Measurements from ENCODE around the gene RAG1. TPM values are rescaled to one million over a fixed set of nuclear protein-coding genes. Genes with fewer than 3 reads are reported as not detected.
A peak's percentile ranks its signal among the peaks of the same experiment; 100 is the strongest.

RAG1 gene
- polyA plus RNA-seq, 4 donors = 0.60 to 4.9 (median 2.5) TPM

DNA sequence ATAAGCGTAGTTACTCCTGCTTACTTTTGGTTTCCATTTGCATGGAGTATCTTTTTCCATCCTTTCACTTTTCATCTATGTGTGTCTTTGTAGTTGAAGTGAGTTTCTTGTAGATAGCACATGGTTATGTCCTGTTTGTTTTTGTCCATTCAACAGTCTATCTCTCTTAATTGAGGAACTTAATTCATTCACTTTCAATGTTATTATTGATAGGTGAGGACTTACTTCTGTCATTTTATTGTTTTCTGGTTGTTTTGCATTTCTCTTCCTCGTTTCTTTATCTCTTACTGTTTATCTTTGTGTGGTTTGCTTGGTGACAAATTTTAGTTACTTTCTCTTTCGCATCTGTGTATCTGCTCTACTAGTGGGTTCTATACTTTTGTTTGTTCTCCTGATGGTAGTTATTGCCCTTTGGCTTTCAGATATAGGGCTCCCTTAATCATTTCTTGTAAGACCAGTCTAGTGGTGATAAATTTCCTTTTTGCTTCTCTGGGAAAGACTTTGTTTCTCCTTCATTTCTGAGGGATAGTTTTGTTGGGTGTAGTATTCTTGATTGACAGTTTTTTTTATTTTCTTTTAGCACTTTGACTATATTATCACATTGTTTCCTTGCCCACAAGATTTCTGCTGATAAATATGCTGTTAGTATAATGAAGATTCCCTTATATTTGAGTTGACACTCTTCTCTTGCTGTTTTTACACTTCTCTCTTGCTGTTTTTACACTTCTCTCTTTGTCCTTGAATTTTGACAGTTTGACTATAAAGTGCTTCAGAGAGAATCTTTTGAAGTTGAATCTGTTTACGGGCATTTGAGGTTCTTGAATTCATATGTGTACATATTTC lies 9.0 kb upstream of the RAG1 start:
- FAIRE-seq (no peak), DNase-seq (peak in 1 of 2 donors; percentile 70)
- Histone ChIP-seq H3K9me3 (ENCODE audit: control insufficient read depth in 2 of 2, insufficient read depth in 1 of 2, low read depth in 1 of 2, low read length in 1 of 2) (peaks cover 0 to 7% of the 10 kb centered on the region in 2 donors), H3K36me3 (ENCODE audit: control insufficient read depth in 3 of 3, insufficient read depth in 2 of 3, low read depth in 1 of 3, low read length in 3 of 3) (no peaks in the 10 kb centered on the region), H3K4me3 (ENCODE audit: low read depth in 1 of 3, low read length in 3 of 3) (no peak overlapping the region), H3K27me3 (ENCODE audit: control insufficient read depth in 3 of 3, insufficient read depth in 3 of 3, low read length in 3 of 3) (no peaks in the 10 kb centered on the region), H3K4me1 (ENCODE audit: control insufficient read depth in 3 of 3, insufficient read depth in 2 of 3, low read depth in 1 of 3, low read length in 2 of 3) (no peaks in the 10 kb centered on the region), H3K27ac (ENCODE audit: low read depth in 1 of 3, low read length in 2 of 3) (peak overlapping the region in 1 of 3 donors; percentile 32)
- WGBS, 3 donors = 22 to 47% (median 23%) methylated on average over 4 of the region's 4 CpGs

DNA sequence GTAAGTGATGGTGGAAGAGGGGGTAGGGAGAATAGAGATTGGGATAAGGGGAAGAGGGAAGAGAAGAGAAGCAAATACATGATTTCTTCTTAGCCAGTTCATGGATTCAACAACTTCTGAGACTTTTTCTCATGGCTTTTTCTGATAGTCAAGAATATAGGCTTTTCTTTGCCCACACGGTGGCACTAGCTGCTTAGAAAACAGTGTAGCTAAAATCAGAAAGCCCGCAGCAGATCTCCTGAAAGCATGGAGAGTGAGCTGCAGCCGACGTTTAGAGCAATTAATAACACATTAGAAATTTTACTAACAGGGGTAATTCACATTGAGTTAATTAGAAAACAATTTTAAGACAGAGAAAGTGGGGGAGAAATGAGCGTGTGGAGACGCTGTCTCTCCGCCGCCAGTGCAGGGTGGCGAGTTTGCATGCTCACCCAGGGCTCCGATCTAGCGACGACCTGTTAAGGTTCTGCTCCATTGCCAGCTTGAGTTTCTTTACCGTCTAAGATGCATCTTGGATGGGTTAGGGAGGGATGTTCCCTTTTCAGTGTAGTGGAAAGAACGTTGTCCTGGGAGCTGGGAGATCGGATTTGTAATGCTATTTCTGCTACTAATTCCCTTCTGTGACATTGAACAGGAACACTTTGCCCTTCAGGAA lies 3.3 kb upstream of the RAG1 start:
- Histone ChIP-seq H3K4me1 (ENCODE audit: control insufficient read depth in 3 of 3, insufficient read depth in 2 of 3, low read depth in 1 of 3, low read length in 2 of 3) (no peaks in the 10 kb centered on the region), H3K9me3 (ENCODE audit: control insufficient read depth in 2 of 2, insufficient read depth in 1 of 2, low read depth in 1 of 2, low read length in 1 of 2) (peaks cover 0 to 7% of the 10 kb centered on the region in 2 donors), H3K27me3 (ENCODE audit: control insufficient read depth in 3 of 3, insufficient read depth in 3 of 3, low read length in 3 of 3) (no peaks in the 10 kb centered on the region), H3K4me3 (ENCODE audit: low read depth in 1 of 3, low read length in 3 of 3) (peak overlapping the region in 1 of 3 donors; percentile 23), H3K36me3 (ENCODE audit: control insufficient read depth in 3 of 3, insufficient read depth in 2 of 3, low read depth in 1 of 3, low read length in 3 of 3) (no peaks in the 10 kb centered on the region), H3K27ac (ENCODE audit: low read depth in 1 of 3, low read length in 2 of 3) (no peak overlapping the region)
- peak; percentile 69 to 71 for DNase-seq
- FAIRE-seq = no peak
- WGBS, 3 donors = 2 to 7% (median 6%) methylated on average over 15 of the region's 15 CpGs

DNA sequence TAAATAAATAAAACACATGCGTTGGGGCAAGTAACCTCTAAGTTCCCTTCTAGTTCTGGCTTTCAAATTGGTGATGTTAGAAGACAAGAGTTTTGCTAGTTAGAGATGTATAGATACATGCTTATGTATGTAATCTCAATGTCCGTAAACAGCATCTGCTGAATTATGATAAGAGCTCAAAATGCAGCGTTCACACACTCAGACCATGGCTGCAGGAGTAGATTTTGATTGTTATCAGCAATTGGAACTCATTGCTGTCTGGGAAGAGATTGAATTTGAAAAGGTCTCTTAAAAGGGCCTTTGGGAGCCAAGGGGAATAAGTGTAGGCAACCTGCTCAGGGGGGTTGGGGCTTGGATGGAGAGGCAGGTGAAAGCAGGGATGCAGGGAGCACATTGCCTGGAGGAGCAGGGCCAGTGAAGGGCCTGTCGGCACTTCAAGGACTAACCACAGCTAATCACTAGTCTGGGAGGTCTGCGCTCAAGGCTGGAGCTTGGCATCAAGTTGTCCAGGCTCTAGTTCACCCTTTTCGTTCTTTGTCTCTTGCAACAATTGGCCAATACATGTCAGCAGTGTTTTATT lies 2.7 kb upstream of the RAG1 start:
- peak overlapping the region in 1 of 3 donors; percentile 23 for H3K4me3 ChIP-seq (ENCODE audit: low read depth in 1 of 3, low read length in 3 of 3)

DNA sequence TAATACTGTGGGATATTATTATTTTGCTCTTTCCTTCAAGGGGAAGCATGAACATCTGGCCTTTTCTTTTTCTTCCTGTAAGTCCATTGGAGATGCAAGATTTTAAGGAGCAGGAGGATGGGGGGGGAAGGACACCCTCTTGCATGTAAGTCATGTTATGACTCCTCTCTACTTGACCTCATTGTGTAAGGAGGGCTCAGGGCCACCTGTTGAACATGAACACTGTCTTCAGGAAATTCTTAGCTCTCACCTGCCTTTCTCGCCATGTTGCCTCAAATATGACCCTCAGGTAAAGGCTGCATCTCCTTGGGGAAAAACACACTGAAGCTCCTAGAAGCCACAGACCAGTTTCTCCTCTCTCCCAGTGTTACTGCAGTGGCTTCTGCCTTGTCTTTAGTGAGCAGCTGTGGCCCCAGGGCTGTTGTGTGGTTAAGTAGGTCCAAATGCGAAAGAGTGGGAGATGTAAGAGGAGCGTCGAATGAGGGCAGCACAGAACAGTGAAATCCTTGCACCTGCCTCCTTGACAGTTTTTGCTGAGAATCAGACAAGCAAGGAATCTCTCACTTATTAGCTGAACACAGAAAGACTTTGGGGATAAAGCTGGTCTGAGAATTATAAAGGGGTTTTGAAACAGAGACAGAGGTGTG lies 1.3 kb upstream of the RAG1 start:
- H3K4me1 ChIP-seq (ENCODE audit: control insufficient read depth in 3 of 3, insufficient read depth in 2 of 3, low read depth in 1 of 3, low read length in 2 of 3) = no peaks in the 10 kb centered on the region
- H3K4me3 ChIP-seq (ENCODE audit: low read depth in 1 of 3, low read length in 3 of 3) = no peak overlapping the region
- no peak for DNase-seq
- H3K27ac ChIP-seq (ENCODE audit: low read depth in 1 of 3, low read length in 2 of 3) = no peak overlapping the region
- H3K9me3 ChIP-seq (ENCODE audit: control insufficient read depth in 2 of 2, insufficient read depth in 1 of 2, low read depth in 1 of 2, low read length in 1 of 2) = no peaks in the 10 kb centered on the region
- WGBS, 3 donors = 85 to 91% (median 90%) methylated on average over 4 of the region's 4 CpGs
- no peaks in the 10 kb centered on the region for H3K27me3 ChIP-seq (ENCODE audit: control insufficient read depth in 3 of 3, insufficient read depth in 3 of 3, low read length in 3 of 3)
- no peak for FAIRE-seq
- no peaks in the 10 kb centered on the region for H3K36me3 ChIP-seq (ENCODE audit: control insufficient read depth in 3 of 3, insufficient read depth in 2 of 3, low read depth in 1 of 3, low read length in 3 of 3)

More for the DNA sequence above, 2.7 kb upstream of the RAG1 start:
- FAIRE-seq (no peak), DNase-seq (no peak)
- peaks cover 0 to 3% of the 10 kb centered on the region in 2 donors for H3K9me3 ChIP-seq (ENCODE audit: control insufficient read depth in 2 of 2, insufficient read depth in 1 of 2, low read depth in 1 of 2, low read length in 1 of 2)
- 55 to 66% (median 61%) methylated on average over 6 of the region's 6 CpGs for WGBS, 3 donors
- no peaks in the 10 kb centered on the region for H3K4me1 ChIP-seq (ENCODE audit: control insufficient read depth in 3 of 3, insufficient read depth in 2 of 3, low read depth in 1 of 3, low read length in 2 of 3)
- H3K27ac ChIP-seq (ENCODE audit: low read depth in 1 of 3, low read length in 2 of 3) = no peak overlapping the region
- no peaks in the 10 kb centered on the region for H3K27me3 ChIP-seq (ENCODE audit: control insufficient read depth in 3 of 3, insufficient read depth in 3 of 3, low read length in 3 of 3)
- H3K36me3 ChIP-seq (ENCODE audit: control insufficient read depth in 3 of 3, insufficient read depth in 2 of 3, low read depth in 1 of 3, low read length in 3 of 3) = no peaks in the 10 kb centered on the region

DNA sequence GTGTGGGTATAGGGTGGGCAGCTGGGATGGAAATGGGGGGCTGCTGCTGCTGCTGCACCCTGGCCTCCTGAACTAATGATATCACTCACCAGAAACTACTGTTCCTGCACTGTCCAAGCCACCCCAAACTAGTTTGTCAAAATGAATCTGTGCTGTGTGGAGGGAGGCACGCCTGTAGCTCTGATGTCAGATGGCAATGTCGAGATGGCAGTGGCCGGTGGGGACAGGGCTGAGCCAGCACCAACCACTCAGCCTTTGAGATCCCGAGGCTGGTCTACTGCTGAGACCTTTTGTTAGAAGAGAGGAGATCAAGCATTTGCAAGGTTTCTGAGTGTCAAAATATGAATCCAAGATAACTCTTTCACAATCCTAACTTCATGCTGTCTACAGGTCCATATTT lies 1.3 kb downstream of the RAG1 start:
- H3K4me3 ChIP-seq (ENCODE audit: low read depth in 1 of 3, low read length in 3 of 3) = no peak overlapping the region
- no peak overlapping the region for H3K27ac ChIP-seq (ENCODE audit: low read depth in 1 of 3, low read length in 2 of 3)
- DNase-seq (no peak), FAIRE-seq (no peak)
- H3K9me3 ChIP-seq (ENCODE audit: control insufficient read depth in 2 of 2, insufficient read depth in 1 of 2, low read depth in 1 of 2, low read length in 1 of 2) = no peaks in the 10 kb centered on the region
- H3K4me1 ChIP-seq (ENCODE audit: control insufficient read depth in 3 of 3, insufficient read depth in 2 of 3, low read depth in 1 of 3, low read length in 2 of 3) = no peaks in the 10 kb centered on the region
- H3K27me3 ChIP-seq (ENCODE audit: control insufficient read depth in 3 of 3, insufficient read depth in 3 of 3, low read length in 3 of 3) = no peaks in the 10 kb centered on the region
- H3K36me3 ChIP-seq (ENCODE audit: control insufficient read depth in 3 of 3, insufficient read depth in 2 of 3, low read depth in 1 of 3, low read length in 3 of 3) = peaks cover 0 to 5% (median 0%) of the 10 kb centered on the region in 3 donors
- 73 to 90% (median 80%) methylated on average over 4 of the region's 4 CpGs for WGBS, 3 donors

DNA sequence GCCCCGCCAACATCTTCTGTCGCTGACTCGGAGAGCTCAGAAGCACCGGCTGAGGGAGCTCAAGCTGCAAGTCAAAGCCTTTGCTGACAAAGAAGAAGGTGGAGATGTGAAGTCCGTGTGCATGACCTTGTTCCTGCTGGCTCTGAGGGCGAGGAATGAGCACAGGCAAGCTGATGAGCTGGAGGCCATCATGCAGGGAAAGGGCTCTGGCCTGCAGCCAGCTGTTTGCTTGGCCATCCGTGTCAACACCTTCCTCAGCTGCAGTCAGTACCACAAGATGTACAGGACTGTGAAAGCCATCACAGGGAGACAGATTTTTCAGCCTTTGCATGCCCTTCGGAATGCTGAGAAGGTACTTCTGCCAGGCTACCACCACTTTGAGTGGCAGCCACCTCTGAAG lies 6.7 kb downstream of the RAG1 start:
- H3K36me3 ChIP-seq (ENCODE audit: control insufficient read depth in 3 of 3, insufficient read depth in 2 of 3, low read depth in 1 of 3, low read length in 3 of 3) = peaks cover 0 to 13% (median 0%) of the 10 kb centered on the region in 3 donors
- DNase-seq (no peak), FAIRE-seq (no peak)
- no peak overlapping the region for H3K27ac ChIP-seq (ENCODE audit: low read depth in 1 of 3, low read length in 2 of 3)
- H3K27me3 ChIP-seq (ENCODE audit: control insufficient read depth in 3 of 3, insufficient read depth in 3 of 3, low read length in 3 of 3) = no peaks in the 10 kb centered on the region
- H3K9me3 ChIP-seq (ENCODE audit: control insufficient read depth in 2 of 2, insufficient read depth in 1 of 2, low read depth in 1 of 2, low read length in 1 of 2) = no peaks in the 10 kb centered on the region
- no peaks in the 10 kb centered on the region for H3K4me1 ChIP-seq (ENCODE audit: control insufficient read depth in 3 of 3, insufficient read depth in 2 of 3, low read depth in 1 of 3, low read length in 2 of 3)
- no peak overlapping the region for H3K4me3 ChIP-seq (ENCODE audit: low read depth in 1 of 3, low read length in 3 of 3)
- WGBS, 3 donors = 79 to 88% (median 82%) methylated on average over 8 of the region's 8 CpGs

DNA sequence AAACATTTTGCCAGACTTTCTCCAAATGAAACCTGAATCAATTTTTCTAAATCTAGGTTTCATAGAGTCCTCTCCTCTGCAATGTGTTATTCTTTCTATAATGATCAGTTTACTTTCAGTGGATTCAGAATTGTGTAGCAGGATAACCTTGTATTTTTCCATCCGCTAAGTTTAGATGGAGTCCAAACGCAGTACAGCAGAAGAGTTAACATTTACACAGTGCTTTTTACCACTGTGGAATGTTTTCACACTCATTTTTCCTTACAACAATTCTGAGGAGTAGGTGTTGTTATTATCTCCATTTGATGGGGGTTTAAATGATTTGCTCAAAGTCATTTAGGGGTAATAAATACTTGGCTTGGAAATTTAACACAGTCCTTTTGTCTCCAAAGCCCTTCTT lies 9.6 kb downstream of the RAG1 start:
- H3K36me3 ChIP-seq (ENCODE audit: control insufficient read depth in 3 of 3, insufficient read depth in 2 of 3, low read depth in 1 of 3, low read length in 3 of 3) = peaks cover 0 to 13% (median 0%) of the 10 kb centered on the region in 3 donors
- no peak overlapping the region for H3K27ac ChIP-seq (ENCODE audit: low read depth in 1 of 3, low read length in 2 of 3)
- no peak for DNase-seq
- FAIRE-seq = no peak
- H3K4me1 ChIP-seq (ENCODE audit: control insufficient read depth in 3 of 3, insufficient read depth in 2 of 3, low read depth in 1 of 3, low read length in 2 of 3) = no peaks in the 10 kb centered on the region
- 73 to 77% (median 74%) methylated on average over 2 of the region's 2 CpGs for WGBS, 3 donors
- H3K27me3 ChIP-seq (ENCODE audit: control insufficient read depth in 3 of 3, insufficient read depth in 3 of 3, low read length in 3 of 3) = peaks cover 0 to 2% (median 0%) of the 10 kb centered on the region in 3 donors
- no peak overlapping the region for H3K4me3 ChIP-seq (ENCODE audit: low read depth in 1 of 3, low read length in 3 of 3)
- H3K9me3 ChIP-seq (ENCODE audit: control insufficient read depth in 2 of 2, insufficient read depth in 1 of 2, low read depth in 1 of 2, low read length in 1 of 2) = peaks cover 0 to 9% of the 10 kb centered on the region in 2 donors

DNA sequence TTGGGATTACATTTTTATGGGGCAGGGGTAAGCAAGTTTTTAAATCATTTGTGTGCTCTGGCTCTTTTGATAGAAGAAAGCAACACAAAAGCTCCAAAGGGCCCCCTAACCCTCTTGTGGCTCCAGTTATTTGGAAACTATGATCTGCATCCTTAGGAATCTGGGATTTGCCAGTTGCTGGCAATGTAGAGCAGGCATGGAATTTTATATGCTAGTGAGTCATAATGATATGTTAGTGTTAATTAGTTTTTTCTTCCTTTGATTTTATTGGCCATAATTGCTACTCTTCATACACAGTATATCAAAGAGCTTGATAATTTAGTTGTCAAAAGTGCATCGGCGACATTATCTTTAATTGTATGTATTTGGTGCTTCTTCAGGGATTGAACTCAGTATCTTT lies 10.1 kb downstream of the RAG1 start:
- Histone ChIP-seq H3K4me3 (ENCODE audit: low read depth in 1 of 3, low read length in 3 of 3) (no peak overlapping the region), H3K27ac (ENCODE audit: low read depth in 1 of 3, low read length in 2 of 3) (no peak overlapping the region), H3K36me3 (ENCODE audit: control insufficient read depth in 3 of 3, insufficient read depth in 2 of 3, low read depth in 1 of 3, low read length in 3 of 3) (peaks cover 0 to 13% (median 0%) of the 10 kb centered on the region in 3 donors), H3K9me3 (ENCODE audit: control insufficient read depth in 2 of 2, insufficient read depth in 1 of 2, low read depth in 1 of 2, low read length in 1 of 2) (peaks cover 0 to 9% of the 10 kb centered on the region in 2 donors), H3K27me3 (ENCODE audit: control insufficient read depth in 3 of 3, insufficient read depth in 3 of 3, low read length in 3 of 3) (peaks cover 0 to 2% (median 0%) of the 10 kb centered on the region in 3 donors), H3K4me1 (ENCODE audit: control insufficient read depth in 3 of 3, insufficient read depth in 2 of 3, low read depth in 1 of 3, low read length in 2 of 3) (no peaks in the 10 kb centered on the region)
- no peak for DNase-seq
- 32 to 81% (median 66%) methylated on average over 2 of the region's 2 CpGs for WGBS, 3 donors
- no peak for FAIRE-seq
